DOHH2 (cell line): ENCODE results near the gene SLC35F1.

ENCODE experiments used
- CTCF ChIP-seq: fragments of 200-600 bp; sonication (generic); IDR thresholded peaks from one replicate; pipeline ENCODE4 v1.5.1; 2014; ENCODE audit warnings: antibody characterized with exemption, mild to moderate bottlenecking, low read depth, low read length; ENCODE audit not compliant: poor library complexity, severe bottlenecking
- EZH2phosphoT487 ChIP-seq: fragments of 200-600 bp; sonication (generic); IDR thresholded peaks from 2 replicates; pipeline ENCODE4 v1.6.1; 2017; ENCODE audit warnings: borderline replicate concordance, mild to moderate bottlenecking, antibody characterized with exemption, low read length, moderate library complexity, mixed read lengths

DNA sequence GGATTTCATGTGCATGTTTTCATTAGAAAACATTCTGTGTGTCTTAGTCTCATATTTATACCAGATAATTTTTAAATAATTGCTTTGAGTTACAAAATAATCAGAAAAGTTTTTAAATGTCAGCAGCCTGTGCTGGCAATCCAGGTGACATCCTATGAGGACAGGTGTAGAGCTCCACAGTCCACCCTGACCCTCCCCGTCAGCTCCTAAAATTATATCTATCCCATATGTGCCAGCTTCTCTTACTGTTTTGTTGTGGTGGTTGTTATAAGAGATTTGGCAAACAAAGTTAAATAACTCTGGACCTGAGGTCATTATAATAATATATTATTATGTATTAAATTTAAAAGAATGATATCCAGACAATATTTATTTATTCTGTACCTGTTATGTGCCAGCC lies 387.8 kb downstream of the SLC35F1 start:
- TF ChIP-seq EZH2phosphoT487: no peak
- TF ChIP-seq CTCF: no peak
